GM12892 (cell line): ENCODE data around the gene ACOT6.
A peak's percentile ranks its signal among the peaks of the same experiment; 100 is the strongest.

Experiments
- DNase-seq: peaks from one replicate; pipeline ENCODE4 v3.0.0; 2011; ENCODE audit not compliant: insufficient read length
- FAIRE-seq: peaks from 2 replicates; lab custom pipeline; 2011; peaks lifted over from hg19 to GRCh38; lab: Jason Lieb, UNC
- POLR2A ChIP-seq: IDR thresholded peaks from 2 replicates; pipeline ENCODE4 v1.6.1; 2011; ENCODE audit warnings: low read depth, low read length, control low read depth
- POLR2AphosphoS5 ChIP-seq: IDR thresholded peaks from 2 replicates; pipeline ENCODE4 v1.6.1; 2011; ENCODE audit warnings: low read depth, low read length, control low read depth
- TAF1 ChIP-seq: IDR thresholded peaks from 2 replicates; pipeline ENCODE4 v1.6.1; 2011; ENCODE audit warnings: low read depth, mild to moderate bottlenecking, control low read depth, low read length, borderline replicate concordance

The ACOT6 gene

GRCh38 chr14:73610687-73611086 lies 1.6 kb upstream of the ACOT6 start:
- DNase-seq (no peak), FAIRE-seq (no peak)
- TF ChIP-seq POLR2AphosphoS5 (no peak), POLR2A (no peak), TAF1 (no peak)

GRCh38 chr14:73613046-73613383 lies 698 bp downstream of the ACOT6 start:
- TF ChIP-seq POLR2AphosphoS5: no peak
- no peak for TF ChIP-seq TAF1
- no peak for TF ChIP-seq POLR2A
- DNase-seq (no peak), FAIRE-seq (peak; percentile 48)

- no peak for FAIRE-seq
- DNase-seq: no peak
- no peak for TF ChIP-seq POLR2AphosphoS5
- no peak for TF ChIP-seq TAF1
- TF ChIP-seq POLR2A: no peak
Observed at GRCh38 chr14:73613419-73613963, 1.2 kb downstream of the ACOT6 start.

GRCh38 chr14:73616831-73617230 lies 4.5 kb downstream of the ACOT6 start:
- FAIRE-seq (no peak), DNase-seq (no peak)
- TF ChIP-seq POLR2A (no peak), POLR2AphosphoS5 (no peak), TAF1 (no peak)

GRCh38 chr14:73619524-73619923 lies 7.2 kb downstream of the ACOT6 start:
- TF ChIP-seq POLR2AphosphoS5 (no peak), POLR2A (no peak), TAF1 (no peak)
- DNase-seq (no peak), FAIRE-seq (no peak)

- FAIRE-seq: no peak
- no peak for TF ChIP-seq POLR2A
- no peak for TF ChIP-seq TAF1
- TF ChIP-seq POLR2AphosphoS5: no peak
- DNase-seq: no peak
Observed at GRCh38 chr14:73620268-73620667, 8.0 kb downstream of the ACOT6 start.

GRCh38 chr14:73623504-73624054 lies 11.3 kb downstream of the ACOT6 start:
- no peak for DNase-seq
- no peak for FAIRE-seq
- no peak for TF ChIP-seq POLR2AphosphoS5
- TF ChIP-seq TAF1: no peak
- TF ChIP-seq POLR2A: no peak

GRCh38 chr14:73625706-73626105 lies 13.4 kb downstream of the ACOT6 start:
- FAIRE-seq: no peak

GRCh38 chr14:73627151-73627558 lies 14.8 kb downstream of the ACOT6 start:
- no peak for TF ChIP-seq TAF1
- no peak for TF ChIP-seq POLR2AphosphoS5
- no peak for TF ChIP-seq POLR2A
- DNase-seq: no peak
- peak; percentile 14 for FAIRE-seq

More at GRCh38 chr14:73625706-73626105, 13.4 kb downstream of the ACOT6 start:
- TF ChIP-seq POLR2A: no peak
- TF ChIP-seq TAF1: no peak
- no peak for TF ChIP-seq POLR2AphosphoS5
- no peak for DNase-seq

- TF ChIP-seq POLR2A: no peak
- TF ChIP-seq POLR2AphosphoS5: no peak
- TF ChIP-seq TAF1: no peak
- FAIRE-seq: no peak
- no peak for DNase-seq
Observed at GRCh38 chr14:73630009-73630780, 17.9 kb downstream of the ACOT6 start.

GRCh38 chr14:73633116-73634010 lies 21.0 kb downstream of the ACOT6 start:
- TF ChIP-seq TAF1 (no peak), POLR2AphosphoS5 (no peak), POLR2A (no peak)
- FAIRE-seq (peak; percentile 95), DNase-seq (peak; percentile 49)
